Neural cell (in vitro differentiated cells): Measurements from ENCODE around the gene EFCAB6. TPM values are rescaled to one million over a fixed set of nuclear protein-coding genes. Genes with fewer than 3 reads are reported as not detected.

ENCODE experiments used
- H2AFZ ChIP-seq: fragments of 200-600, 300-800 bp; sonication (generic), shearing (Covaris generic); 2 replicates; pipeline ENCODE4 v1.6.0; 2014; ENCODE audit warnings: low read depth, mild to moderate bottlenecking, antibody characterized with exemption, low read length, moderate library complexity
- H3F3A ChIP-seq: fragments of 200-600 bp; shearing (Covaris generic); 2 replicates; pipeline ENCODE4 v1.6.1; 2016; ENCODE audit warnings: mild to moderate bottlenecking, moderate library complexity, mixed read lengths, antibody characterized with exemption, low read length; ENCODE audit not compliant: insufficient read depth, poor library complexity, severe bottlenecking
- H3K27ac ChIP-seq: fragments of 200-600, 300-800 bp; sonication (generic), shearing (Covaris generic); 2 replicates; pipeline ENCODE4 v1.5.1; 2014; ENCODE audit warnings: mild to moderate bottlenecking, low read length, moderate library complexity
- H3K27me3 ChIP-seq: fragments of 300-800, 200-600 bp; sonication (generic), shearing (Covaris generic); 2 replicates; pipeline ENCODE4 v1.6.0; 2014; ENCODE audit warnings: mild to moderate bottlenecking, low read depth, low read length, moderate library complexity; ENCODE audit not compliant: insufficient read depth
- H3K36me3 ChIP-seq: fragments of 300-800, 200-600 bp; sonication (generic), shearing (Covaris generic); 2 replicates; pipeline ENCODE4 v1.5.1; 2014; ENCODE audit warnings: mild to moderate bottlenecking, antibody characterized with exemption, low read length, moderate library complexity; ENCODE audit not compliant: insufficient read depth
- H3K4me2 ChIP-seq: fragments of 300-800, 200-600 bp; sonication (generic), shearing (Covaris generic); 2 replicates; pipeline ENCODE4 v1.6.0; 2014; ENCODE audit warnings: mild to moderate bottlenecking, low read length
- H3K4me3 ChIP-seq: fragments of 300-800, 200-600 bp; sonication (generic), shearing (Covaris generic); 2 replicates; pipeline ENCODE4 v1.5.1; 2014; ENCODE audit warnings: mild to moderate bottlenecking, low read length, moderate library complexity
- H3K79me2 ChIP-seq: fragments of 200-600 bp; shearing (Covaris generic); replicated peaks from 2 replicates; pipeline ENCODE4 v1.6.0; 2014; ENCODE audit warnings: mild to moderate bottlenecking, low read length, moderate library complexity; ENCODE audit not compliant: insufficient read depth
- H3K9ac ChIP-seq: fragments of 300-800, 200-600 bp; sonication (generic), shearing (Covaris generic); 2 replicates; pipeline ENCODE4 v1.6.1; 2016; ENCODE audit warnings: mild to moderate bottlenecking, low read length, mixed read lengths
- H3K9me2 ChIP-seq: fragments of 200-600 bp; shearing (Covaris generic); 2 replicates; pipeline ENCODE4 v1.6.1; 2016; ENCODE audit warnings: mild to moderate bottlenecking, low read length, mixed read lengths; ENCODE audit not compliant: insufficient read depth
- H3K9me3 ChIP-seq: fragments of 200-600, 300-800 bp; sonication (generic), shearing (Covaris generic); 2 replicates; pipeline ENCODE4 v1.6.1; 2016; ENCODE audit warnings: mild to moderate bottlenecking, mixed run types, low read length, moderate library complexity, mixed read lengths
- H4K20me1 ChIP-seq: fragments of 200-600 bp; shearing (Covaris generic); 2 replicates; pipeline ENCODE4 v1.6.1; 2016; ENCODE audit warnings: mild to moderate bottlenecking, mixed run types; ENCODE audit not compliant: insufficient read depth
- EP300 ChIP-seq: fragments of 450-650 bp; conservative IDR thresholded peaks from 2 replicates; pipeline ENCODE4 v1.6.1; 2014; ENCODE audit warnings: antibody characterized with exemption, mild to moderate bottlenecking, moderate library complexity; ENCODE audit not compliant: poor library complexity, severe bottlenecking
- EZH2 ChIP-seq: fragments of 200-600, 300-800 bp; shearing (Covaris generic), sonication (generic); IDR thresholded peaks from 2 replicates; pipeline ENCODE4 v1.6.1; 2014; ENCODE audit warnings: antibody characterized with exemption, low read length, borderline replicate concordance, mild to moderate bottlenecking; ENCODE audit not compliant: insufficient read depth, poor library complexity, severe bottlenecking
- MXI1 ChIP-seq: fragments of 450-650 bp; conservative IDR thresholded peaks from 2 replicates; pipeline ENCODE4 v1.6.1; 2014; ENCODE audit warnings: antibody characterized with exemption, mild to moderate bottlenecking; ENCODE audit not compliant: poor library complexity, severe bottlenecking
- POLR2AphosphoS5 ChIP-seq: IDR thresholded peaks from 2 replicates; pipeline ENCODE4 v1.6.1; 2012
- RAD21 ChIP-seq: fragments of 450-650 bp; conservative IDR thresholded peaks from 2 replicates; pipeline ENCODE4 v1.6.1; 2014; ENCODE audit warnings: antibody characterized with exemption, mild to moderate bottlenecking, moderate library complexity
- SMC3 ChIP-seq: fragments of 450-650 bp; conservative IDR thresholded peaks from 2 replicates; pipeline ENCODE4 v1.6.1; 2014; ENCODE audit warnings: antibody characterized with exemption, mild to moderate bottlenecking, moderate library complexity; ENCODE audit not compliant: poor library complexity
- TAF1 ChIP-seq: IDR thresholded peaks from 2 replicates; pipeline ENCODE4 v1.6.1; 2012; ENCODE audit warnings: low read depth
- polyA plus RNA-seq: library from polyadenylated mRNA; depleted of rRNA; stranded (reverse); fragments of >200 nt; gene quantifications from 2 replicates; pipeline ENCODE4 v1.2.3, GENCODE V29; 2014
- TF ChIP-seq, protein P1 (sequence below): fragments of 450-650 bp; IDR thresholded peaks from 2 replicates; pipeline ENCODE4 v1.5.1; 2014; ENCODE audit warnings: antibody characterized with exemption, mild to moderate bottlenecking, moderate library complexity; ENCODE audit not compliant: poor library complexity, severe bottlenecking
- TF ChIP-seq, protein P2 (sequence below): IDR thresholded peaks from 2 replicates; pipeline ENCODE4 v1.6.1; 2012; ENCODE audit warnings: borderline replicate concordance

Gene EFCAB6
- polyA plus RNA-seq, 1 donor from 2014 or later, result 1.4 TPM

DNA sequence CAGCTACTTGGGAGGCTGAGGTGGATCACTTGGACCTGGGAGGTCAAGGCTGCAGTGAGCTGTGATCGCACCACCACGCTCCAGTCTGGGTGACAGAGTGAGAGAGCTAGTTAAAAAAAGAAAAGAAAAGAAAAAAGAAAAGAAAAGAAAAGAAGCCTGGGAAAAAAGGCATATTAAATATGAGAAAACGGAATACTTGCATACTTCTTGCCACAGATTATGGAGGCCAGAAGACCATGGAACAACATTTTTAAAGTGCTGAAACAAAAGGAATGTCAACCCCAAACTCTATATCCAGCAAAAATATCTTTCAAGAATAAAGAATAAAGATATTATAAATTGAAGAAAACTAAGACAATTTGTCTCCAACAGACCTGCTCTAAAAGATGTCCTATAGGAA lies 191.9 kb downstream of the EFCAB6 start:
- Histone ChIP-seq H3K4me3 (no peak overlapping the region), H3K36me3 (no peaks in the 10 kb centered on the region), H4K20me1 (no peaks in the 10 kb centered on the region), H3K9me3 (no peaks in the 10 kb centered on the region), H3K9ac (no peak overlapping the region), H3K79me2 (no peaks in the 10 kb centered on the region), H3K27me3 (no peaks in the 10 kb centered on the region), H3F3A (no peaks in the 10 kb centered on the region), H3K27ac (no peak overlapping the region), H3K4me2 (no peak overlapping the region), H2AFZ (no peak overlapping the region), H3K9me2 (no peaks in the 10 kb centered on the region)
- TF ChIP-seq MXI1 (no peak), RAD21 (no peak), POLR2AphosphoS5 (no peak), SMC3 (no peak), EP300 (no peak), TAF1 (no peak), EZH2 (no peak)
- TF ChIP-seq, protein P1, sequence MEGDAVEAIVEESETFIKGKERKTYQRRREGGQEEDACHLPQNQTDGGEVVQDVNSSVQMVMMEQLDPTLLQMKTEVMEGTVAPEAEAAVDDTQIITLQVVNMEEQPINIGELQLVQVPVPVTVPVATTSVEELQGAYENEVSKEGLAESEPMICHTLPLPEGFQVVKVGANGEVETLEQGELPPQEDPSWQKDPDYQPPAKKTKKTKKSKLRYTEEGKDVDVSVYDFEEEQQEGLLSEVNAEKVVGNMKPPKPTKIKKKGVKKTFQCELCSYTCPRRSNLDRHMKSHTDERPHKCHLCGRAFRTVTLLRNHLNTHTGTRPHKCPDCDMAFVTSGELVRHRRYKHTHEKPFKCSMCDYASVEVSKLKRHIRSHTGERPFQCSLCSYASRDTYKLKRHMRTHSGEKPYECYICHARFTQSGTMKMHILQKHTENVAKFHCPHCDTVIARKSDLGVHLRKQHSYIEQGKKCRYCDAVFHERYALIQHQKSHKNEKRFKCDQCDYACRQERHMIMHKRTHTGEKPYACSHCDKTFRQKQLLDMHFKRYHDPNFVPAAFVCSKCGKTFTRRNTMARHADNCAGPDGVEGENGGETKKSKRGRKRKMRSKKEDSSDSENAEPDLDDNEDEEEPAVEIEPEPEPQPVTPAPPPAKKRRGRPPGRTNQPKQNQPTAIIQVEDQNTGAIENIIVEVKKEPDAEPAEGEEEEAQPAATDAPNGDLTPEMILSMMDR, result no peak
- TF ChIP-seq, protein P2, sequence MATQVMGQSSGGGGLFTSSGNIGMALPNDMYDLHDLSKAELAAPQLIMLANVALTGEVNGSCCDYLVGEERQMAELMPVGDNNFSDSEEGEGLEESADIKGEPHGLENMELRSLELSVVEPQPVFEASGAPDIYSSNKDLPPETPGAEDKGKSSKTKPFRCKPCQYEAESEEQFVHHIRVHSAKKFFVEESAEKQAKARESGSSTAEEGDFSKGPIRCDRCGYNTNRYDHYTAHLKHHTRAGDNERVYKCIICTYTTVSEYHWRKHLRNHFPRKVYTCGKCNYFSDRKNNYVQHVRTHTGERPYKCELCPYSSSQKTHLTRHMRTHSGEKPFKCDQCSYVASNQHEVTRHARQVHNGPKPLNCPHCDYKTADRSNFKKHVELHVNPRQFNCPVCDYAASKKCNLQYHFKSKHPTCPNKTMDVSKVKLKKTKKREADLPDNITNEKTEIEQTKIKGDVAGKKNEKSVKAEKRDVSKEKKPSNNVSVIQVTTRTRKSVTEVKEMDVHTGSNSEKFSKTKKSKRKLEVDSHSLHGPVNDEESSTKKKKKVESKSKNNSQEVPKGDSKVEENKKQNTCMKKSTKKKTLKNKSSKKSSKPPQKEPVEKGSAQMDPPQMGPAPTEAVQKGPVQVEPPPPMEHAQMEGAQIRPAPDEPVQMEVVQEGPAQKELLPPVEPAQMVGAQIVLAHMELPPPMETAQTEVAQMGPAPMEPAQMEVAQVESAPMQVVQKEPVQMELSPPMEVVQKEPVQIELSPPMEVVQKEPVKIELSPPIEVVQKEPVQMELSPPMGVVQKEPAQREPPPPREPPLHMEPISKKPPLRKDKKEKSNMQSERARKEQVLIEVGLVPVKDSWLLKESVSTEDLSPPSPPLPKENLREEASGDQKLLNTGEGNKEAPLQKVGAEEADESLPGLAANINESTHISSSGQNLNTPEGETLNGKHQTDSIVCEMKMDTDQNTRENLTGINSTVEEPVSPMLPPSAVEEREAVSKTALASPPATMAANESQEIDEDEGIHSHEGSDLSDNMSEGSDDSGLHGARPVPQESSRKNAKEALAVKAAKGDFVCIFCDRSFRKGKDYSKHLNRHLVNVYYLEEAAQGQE, result no peak

DNA sequence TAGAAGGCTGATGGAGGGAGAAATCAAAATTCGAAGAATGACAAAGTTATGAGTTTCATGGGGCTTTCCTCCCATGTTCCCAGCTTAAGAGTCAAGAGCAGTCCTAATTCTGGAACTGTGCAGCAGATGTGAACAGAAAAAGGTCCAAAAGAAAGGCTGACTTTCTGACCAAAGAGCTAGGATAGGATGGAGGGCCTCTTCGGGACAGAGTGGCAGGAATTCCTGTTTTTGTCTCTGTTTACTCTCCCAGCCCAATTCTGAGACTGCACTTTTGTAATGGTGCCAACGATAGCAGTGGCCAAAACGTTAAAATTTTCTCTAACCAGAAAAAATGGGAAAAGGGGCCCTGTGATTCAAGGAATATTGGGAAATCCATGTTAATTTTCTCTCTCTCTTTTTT lies 193.6 kb downstream of the EFCAB6 start:
- no peaks in the 10 kb centered on the region for H3K27me3 ChIP-seq
- no peaks in the 10 kb centered on the region for H4K20me1 ChIP-seq
- H3K9ac ChIP-seq, result no peak overlapping the region
- no peak overlapping the region for H3K4me3 ChIP-seq
- H3F3A ChIP-seq, result no peaks in the 10 kb centered on the region
- no peak for TF ChIP-seq SMC3
- no peak for TF ChIP-seq MXI1
- TF ChIP-seq EZH2, result no peak
- TF ChIP-seq, protein P1, result no peak
- no peak for TF ChIP-seq RAD21
- no peak for TF ChIP-seq POLR2AphosphoS5
- no peak for TF ChIP-seq TAF1
- no peak for TF ChIP-seq EP300
- TF ChIP-seq, protein P2, result no peak
- H3K9me3 ChIP-seq, result no peaks in the 10 kb centered on the region
- no peak overlapping the region for H3K27ac ChIP-seq
- no peaks in the 10 kb centered on the region for H3K36me3 ChIP-seq
- H3K9me2 ChIP-seq, result no peaks in the 10 kb centered on the region
- H2AFZ ChIP-seq, result no peak overlapping the region
- no peak overlapping the region for H3K4me2 ChIP-seq
- no peaks in the 10 kb centered on the region for H3K79me2 ChIP-seq
